Erythroblast (primary cell): ENCODE results near the gene SGK2.

Source experiments
- GATA1 ChIP-seq: IDR thresholded peaks from 2 replicates; pipeline ENCODE4 v1.6.1; 2011; ENCODE audit warnings: low read depth, mild to moderate bottlenecking, control low read depth, low read length, moderate library complexity
- POLR2A ChIP-seq: IDR thresholded peaks from 2 replicates; pipeline ENCODE4 v1.6.1; 2011; ENCODE audit warnings: mild to moderate bottlenecking, low read length

DNA sequence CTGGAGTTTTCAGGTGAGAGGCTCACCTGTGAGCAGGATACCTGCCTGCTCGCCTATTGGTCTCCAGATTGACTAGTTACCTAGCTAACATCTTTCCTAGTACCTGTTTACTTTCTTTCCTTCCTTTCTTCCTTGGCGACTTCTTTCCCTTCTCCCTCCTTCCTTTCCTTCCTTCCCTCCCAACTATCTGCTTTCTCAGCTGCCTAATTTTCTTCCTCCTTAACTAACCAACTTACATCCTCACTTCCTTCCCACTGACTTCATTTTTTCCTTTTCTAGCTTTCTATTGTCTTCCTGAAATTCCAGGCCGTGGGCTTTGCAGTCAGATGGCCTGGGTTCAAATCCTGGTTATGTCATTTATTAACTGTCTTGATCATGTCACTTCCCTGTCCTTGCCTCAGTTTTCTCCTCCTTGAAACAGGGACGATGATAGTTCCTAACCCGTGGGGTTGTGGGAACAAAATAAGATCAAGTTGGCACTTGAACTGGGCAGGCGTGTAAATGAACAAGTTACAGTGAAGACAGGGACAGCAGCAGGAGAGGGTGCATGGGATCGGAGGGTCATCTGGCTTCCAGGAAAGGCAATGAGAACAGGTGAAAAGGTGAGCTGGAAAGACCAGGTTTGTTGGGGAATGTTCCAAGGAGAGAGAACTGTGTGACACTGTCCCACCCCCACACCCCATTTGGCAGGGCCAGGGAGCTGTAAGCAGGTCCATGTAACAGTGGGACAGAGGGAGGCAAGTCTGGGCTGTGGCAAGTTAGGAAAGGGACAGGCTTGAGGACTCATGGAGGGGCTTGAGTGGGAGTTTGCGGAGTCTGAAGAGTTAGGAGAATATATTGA is 540 bp downstream of the SGK2 start:
- TF ChIP-seq POLR2A = no peak
- TF ChIP-seq GATA1 = no peak
